IPS DF 6.9 (cell line): Measurements from ENCODE around the gene DNAJC1.

ENCODE experiments used
- DNase-seq: peaks from one replicate; pipeline ENCODE4 v3.0.0-alpha.2; 2013; ENCODE audit warnings: low read depth, low spot score
- H3K27ac ChIP-seq: one replicate; pipeline ENCODE4 v1.5.1; 2013; ENCODE audit warnings: low read length, control low read depth
- H3K27me3 ChIP-seq: 2 replicates; pipeline ENCODE4 v1.6.1; 2013; ENCODE audit warnings: mild to moderate bottlenecking, low read length; ENCODE audit not compliant: control insufficient read depth, insufficient read depth
- H3K36me3 ChIP-seq: 2 replicates; pipeline ENCODE4 v1.6.1; 2013; ENCODE audit warnings: low read length; ENCODE audit not compliant: control insufficient read depth, insufficient read depth
- H3K4me1 ChIP-seq: 2 replicates; pipeline ENCODE4 v1.6.1; 2013; ENCODE audit warnings: low read length; ENCODE audit not compliant: control insufficient read depth, insufficient read depth
- H3K4me3 ChIP-seq: 2 replicates; pipeline ENCODE4 v1.5.1; 2013; ENCODE audit warnings: mild to moderate bottlenecking, low read length
- H3K9me3 ChIP-seq: 2 replicates; pipeline ENCODE4 v1.6.1; 2013; ENCODE audit warnings: low read length, inconsistent platforms; ENCODE audit not compliant: control insufficient read depth, insufficient read depth
- WGBS: extraction: QIAGEN DNeasy Blood & Tissue Kit; methylation state at CpG from one replicate; pipeline ENCODE4 v1.1.7; 2013; ENCODE audit warnings: mixed read lengths, missing lambda C conversion rate; ENCODE audit not compliant: insufficient read length, insufficient coverage; 5-methylcytosine and 5-hydroxymethylcytosine counted together

Gene DNAJC1

GRCh38 chr10:22010539-22010938 lies 7.0 kb upstream of the DNAJC1 start:
- no CpG with 5 or more reads among the region's 4 CpGs for WGBS
- no peaks in the 10 kb centered on the region for H3K27me3 ChIP-seq
- no peak overlapping the region for H3K4me3 ChIP-seq
- no peak for DNase-seq
- no peaks in the 10 kb centered on the region for H3K36me3 ChIP-seq
- H3K4me1 ChIP-seq, result no peaks in the 10 kb centered on the region
- H3K9me3 ChIP-seq, result no peaks in the 10 kb centered on the region
- no peak overlapping the region for H3K27ac ChIP-seq

GRCh38 chr10:22006379-22006884 lies 2.9 kb upstream of the DNAJC1 start:
- H3K36me3 ChIP-seq, result no peaks in the 10 kb centered on the region
- H3K27ac ChIP-seq, result no peak overlapping the region
- no peak overlapping the region for H3K4me3 ChIP-seq
- no peaks in the 10 kb centered on the region for H3K4me1 ChIP-seq
- DNase-seq, result no peak
- no peaks in the 10 kb centered on the region for H3K27me3 ChIP-seq
- no peaks in the 10 kb centered on the region for H3K9me3 ChIP-seq

GRCh38 chr10:22005763-22006162 lies 2.2 kb upstream of the DNAJC1 start:
- no peak overlapping the region for H3K27ac ChIP-seq
- no peak overlapping the region for H3K4me3 ChIP-seq
- no peaks in the 10 kb centered on the region for H3K27me3 ChIP-seq
- DNase-seq, result no peak
- no peaks in the 10 kb centered on the region for H3K36me3 ChIP-seq
- no peaks in the 10 kb centered on the region for H3K9me3 ChIP-seq
- WGBS, result no CpG with 5 or more reads among the region's 2 CpGs
- H3K4me1 ChIP-seq, result no peaks in the 10 kb centered on the region

GRCh38 chr10:22003964-22004281 lies 393 bp upstream of the DNAJC1 start:
- H3K9me3 ChIP-seq, result no peaks in the 10 kb centered on the region
- no peak overlapping the region for H3K4me3 ChIP-seq
- WGBS, result no CpG with 5 or more reads among the region's 2 CpGs
- no peaks in the 10 kb centered on the region for H3K4me1 ChIP-seq
- H3K27ac ChIP-seq, result no peak overlapping the region
- no peaks in the 10 kb centered on the region for H3K27me3 ChIP-seq
- no peaks in the 10 kb centered on the region for H3K36me3 ChIP-seq
- DNase-seq, result no peak

GRCh38 chr10:22002591-22003176 lies 846 bp downstream of the DNAJC1 start:
- WGBS, result no CpG with 5 or more reads among the region's 21 CpGs
- no peaks in the 10 kb centered on the region for H3K27me3 ChIP-seq
- H3K27ac ChIP-seq, result no peak overlapping the region
- no peak for DNase-seq
- H3K9me3 ChIP-seq, result no peaks in the 10 kb centered on the region
- H3K4me1 ChIP-seq, result no peaks in the 10 kb centered on the region
- H3K4me3 ChIP-seq, result peak overlapping the region; percentile 58; the same call in 1 of the 2 replicates
- no peaks in the 10 kb centered on the region for H3K36me3 ChIP-seq

- Histone ChIP-seq H3K27ac (no peak overlapping the region), H3K4me3 (no peak overlapping the region), H3K9me3 (no peaks in the 10 kb centered on the region), H3K36me3 (no peaks in the 10 kb centered on the region), H3K4me1 (no peaks in the 10 kb centered on the region), H3K27me3 (no peaks in the 10 kb centered on the region)
- DNase-seq, result no peak
- WGBS, result no CpG with 5 or more reads among the region's 2 CpGs
These were observed 8.0 kb downstream of the DNAJC1 start for GRCh38 chr10:21995557-21995956.

- DNase-seq, result no peak
- no peaks in the 10 kb centered on the region for H3K36me3 ChIP-seq
- H3K9me3 ChIP-seq, result no peaks in the 10 kb centered on the region
- no peak overlapping the region for H3K27ac ChIP-seq
- H3K4me3 ChIP-seq, result no peak overlapping the region
- no peaks in the 10 kb centered on the region for H3K4me1 ChIP-seq
- H3K27me3 ChIP-seq, result no peaks in the 10 kb centered on the region
- WGBS, result no CpG with 5 or more reads among the region's 7 CpGs
These were observed 10.0 kb downstream of the DNAJC1 start for GRCh38 chr10:21993360-21994001.

- no peak for DNase-seq
- Histone ChIP-seq H3K9me3 (no peaks in the 10 kb centered on the region), H3K4me1 (no peaks in the 10 kb centered on the region), H3K27ac (no peak overlapping the region), H3K4me3 (no peak overlapping the region), H3K27me3 (no peaks in the 10 kb centered on the region), H3K36me3 (no peaks in the 10 kb centered on the region)
- no CpG with 5 or more reads among the region's 8 CpGs for WGBS
These were observed 11.7 kb downstream of the DNAJC1 start for GRCh38 chr10:21991785-21992184.

GRCh38 chr10:21990449-21990848 lies 13.1 kb downstream of the DNAJC1 start:
- no peaks in the 10 kb centered on the region for H3K27me3 ChIP-seq
- no peaks in the 10 kb centered on the region for H3K4me1 ChIP-seq
- WGBS, result no CpG with 5 or more reads among the region's 1 CpG
- DNase-seq, result no peak
- no peak overlapping the region for H3K27ac ChIP-seq
- H3K9me3 ChIP-seq, result no peaks in the 10 kb centered on the region
- H3K36me3 ChIP-seq, result no peaks in the 10 kb centered on the region
- H3K4me3 ChIP-seq, result no peak overlapping the region

GRCh38 chr10:21989453-21990154 lies 13.9 kb downstream of the DNAJC1 start:
- WGBS, result no CpG with 5 or more reads among the region's 5 CpGs
- Histone ChIP-seq H3K4me1 (no peaks in the 10 kb centered on the region), H3K27me3 (no peaks in the 10 kb centered on the region), H3K36me3 (no peaks in the 10 kb centered on the region), H3K9me3 (no peaks in the 10 kb centered on the region), H3K4me3 (no peak overlapping the region), H3K27ac (no peak overlapping the region)
- DNase-seq, result no peak
